GM21367 (cell line): ENCODE results near the gene HS6ST3.

Source experiments
- ATAC-seq: cut with Tn5 transposase; IDR thresholded peaks from one replicate; pipeline ENCODE4 v1.9.1; 2021; ENCODE audit not compliant: unreplicated experiment

The HS6ST3 gene

DNA sequence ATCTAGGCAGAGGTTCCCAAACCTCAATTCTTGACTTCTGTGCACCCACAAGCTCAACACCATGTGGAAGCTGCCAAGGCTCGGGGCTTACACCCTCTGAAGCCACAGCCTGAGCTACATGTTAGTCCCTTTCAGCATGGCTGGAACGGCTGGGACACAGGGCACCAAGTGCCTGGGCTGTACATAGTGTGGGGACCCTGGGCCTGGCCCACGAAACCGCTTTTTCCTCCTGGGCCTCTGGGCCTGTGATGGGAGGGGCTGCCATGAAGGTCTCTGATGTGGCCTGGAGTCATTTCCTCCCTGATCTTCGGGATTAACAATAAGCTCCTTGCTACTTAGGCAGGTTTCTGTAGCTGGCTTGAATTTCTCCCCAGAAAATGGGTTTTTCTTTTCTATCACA, 108.1 kb downstream of the HS6ST3 start:
- no peak for ATAC-seq

DNA sequence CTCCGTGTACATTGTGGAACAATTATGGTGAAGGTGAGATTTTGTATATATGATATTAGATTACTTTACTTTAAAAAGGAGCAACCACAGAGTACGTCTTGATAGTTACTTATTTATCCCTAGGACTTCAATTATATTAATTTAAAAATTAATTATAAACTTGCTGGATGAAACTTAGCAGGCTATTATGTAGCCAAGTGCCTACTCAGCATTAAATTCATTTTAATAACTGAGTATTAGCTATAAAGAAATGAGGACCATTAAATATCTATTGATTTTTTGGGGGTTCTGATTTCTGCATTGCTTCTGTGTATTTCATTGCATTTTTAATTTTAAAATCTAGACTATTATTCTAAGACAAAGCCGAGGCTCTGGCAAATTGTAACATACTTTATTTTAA, 109.4 kb downstream of the HS6ST3 start:
- ATAC-seq, result no peak

DNA sequence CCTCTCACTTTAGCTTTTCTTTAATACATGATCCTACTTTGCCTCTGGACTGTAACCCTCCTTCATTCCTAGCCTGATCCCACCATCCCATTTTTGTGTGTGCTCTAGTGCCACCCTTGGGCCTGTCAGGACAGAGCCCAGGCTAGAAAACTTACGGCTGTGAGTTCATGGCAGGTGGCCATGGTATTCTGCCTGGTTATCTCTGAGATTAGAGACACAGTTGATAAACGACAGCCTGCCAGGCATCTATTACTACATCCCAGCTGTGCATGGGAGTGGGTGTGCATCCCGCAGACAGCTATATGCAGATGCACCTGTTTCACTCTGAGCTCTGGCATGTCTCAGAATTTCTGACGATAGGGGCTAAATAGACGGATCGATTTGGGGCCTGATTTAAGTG, 110.9 kb downstream of the HS6ST3 start:
- ATAC-seq, result no peak

DNA sequence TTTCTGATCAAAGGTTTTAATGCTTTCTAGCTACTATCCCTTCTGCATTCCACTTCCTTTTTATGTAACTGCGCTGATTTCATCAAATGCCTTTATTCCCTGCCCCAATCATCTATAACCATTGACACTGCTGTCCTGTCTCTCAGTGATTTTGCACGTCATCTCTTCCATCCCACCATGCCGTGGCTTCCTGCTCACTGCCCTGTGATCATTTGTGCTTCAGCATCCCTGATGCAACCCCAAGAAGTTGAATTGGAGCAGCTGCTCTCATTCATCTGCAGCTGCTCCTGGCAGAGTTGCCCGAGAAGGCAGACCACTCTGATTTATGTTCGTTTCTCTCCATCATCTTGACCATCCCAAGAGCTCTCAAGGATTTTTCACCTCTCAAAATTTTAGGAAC, 112.4 kb downstream of the HS6ST3 start:
- no peak for ATAC-seq

DNA sequence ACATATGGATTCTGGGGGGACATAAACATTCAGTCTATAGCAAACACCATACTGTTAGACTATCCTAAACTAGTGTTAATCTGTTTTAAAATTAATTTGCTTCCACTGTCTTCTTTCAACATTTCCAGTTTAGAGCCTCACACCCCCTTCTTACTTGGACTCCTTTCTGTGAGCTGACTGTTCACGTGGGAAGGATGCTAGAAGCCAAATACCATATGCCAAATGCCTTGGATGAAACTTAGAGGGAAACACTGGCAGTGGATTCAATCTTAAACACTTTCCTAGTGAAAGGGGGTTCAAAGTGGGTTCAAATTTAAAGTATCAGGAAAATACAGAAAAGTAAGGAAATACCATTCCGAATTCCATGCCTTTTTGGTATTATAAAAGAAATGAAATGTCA, 113.6 kb downstream of the HS6ST3 start:
- ATAC-seq, result no peak

DNA sequence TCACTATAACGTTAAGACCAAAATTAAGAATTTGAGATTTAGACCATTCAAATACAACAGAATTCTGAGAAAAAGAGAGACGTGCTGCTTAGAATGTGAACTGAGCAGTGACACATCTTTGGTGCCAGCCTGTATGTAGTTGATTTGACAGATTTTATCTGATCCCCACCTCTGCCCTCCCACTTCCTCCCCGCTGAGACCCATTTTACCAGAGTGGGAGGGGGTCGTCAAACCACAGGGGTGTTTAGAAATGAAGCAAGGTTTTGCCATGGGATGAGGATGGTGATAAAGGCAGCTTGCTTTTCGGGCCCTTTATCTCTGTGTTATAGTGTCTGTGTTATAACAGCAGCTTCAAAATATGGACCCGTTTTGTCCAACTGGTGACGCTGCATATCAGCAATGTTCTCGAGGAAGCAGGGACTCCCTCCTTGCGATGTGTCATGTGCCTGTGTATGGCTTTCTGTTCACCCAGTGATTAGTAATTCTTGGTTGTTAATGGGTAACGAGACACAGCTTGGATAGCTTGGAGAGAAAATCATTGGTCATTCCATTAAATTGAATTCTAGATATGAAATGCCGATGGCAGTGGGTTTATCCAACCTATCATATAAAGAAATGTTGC, 125.0 kb downstream of the HS6ST3 start:
- no peak for ATAC-seq

DNA sequence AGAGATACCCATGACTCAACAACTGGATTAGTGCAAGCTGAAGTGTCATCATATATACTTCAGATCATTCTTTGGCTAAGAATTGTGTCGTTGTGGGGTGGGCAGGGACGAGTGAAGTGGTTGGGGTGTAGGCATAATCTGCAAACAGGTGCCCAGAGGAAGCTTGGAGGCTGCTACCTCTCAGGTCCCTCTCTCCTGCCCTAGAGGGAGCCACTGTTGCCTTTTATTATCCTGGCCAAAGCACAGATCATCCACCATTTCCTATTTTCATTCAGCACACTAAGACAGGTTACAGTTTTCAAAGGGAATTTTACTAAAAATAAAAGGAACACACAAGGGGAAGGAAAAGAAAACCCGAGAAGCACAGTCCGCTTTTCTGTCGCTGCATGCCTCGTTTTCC, 126.6 kb downstream of the HS6ST3 start:
- ATAC-seq, result no peak

DNA sequence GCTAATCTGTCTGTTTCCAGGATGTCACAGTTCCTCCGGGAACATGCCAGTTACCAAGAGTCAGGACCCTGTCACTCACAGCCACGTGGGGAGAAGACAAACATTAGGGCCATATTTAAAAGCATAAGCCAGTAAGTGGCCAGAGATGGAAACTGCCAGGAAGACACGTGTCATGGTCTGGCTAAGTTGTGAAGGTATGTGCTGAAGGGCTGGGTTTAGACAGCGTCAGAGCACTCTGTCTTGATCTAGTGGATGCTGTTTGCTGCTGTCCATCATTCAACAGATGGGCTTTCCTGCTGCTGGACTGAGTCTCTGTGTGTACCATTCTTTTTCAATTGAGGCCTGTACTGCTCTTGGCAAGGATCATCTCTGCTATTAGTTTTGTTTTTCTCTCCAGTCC, 128.6 kb downstream of the HS6ST3 start:
- ATAC-seq, result no peak

DNA sequence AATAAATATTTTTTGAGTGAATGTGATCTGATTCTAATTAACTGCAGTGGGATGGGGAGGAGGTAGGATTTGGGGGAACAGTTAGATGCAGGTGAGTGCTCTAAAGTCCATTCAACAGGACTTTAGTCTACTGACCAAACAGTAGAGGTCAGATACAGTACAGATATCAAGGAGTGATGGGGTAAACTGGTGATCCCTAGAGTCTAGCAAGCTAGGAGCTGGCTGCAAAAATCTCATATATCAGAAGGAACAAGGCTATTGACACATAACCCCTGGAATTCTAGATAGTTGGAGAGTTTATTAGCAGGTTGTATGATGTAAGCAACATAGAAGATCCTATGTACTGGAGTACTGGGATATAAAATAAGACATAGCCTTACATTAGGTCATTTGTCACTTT, 131.6 kb downstream of the HS6ST3 start:
- no peak for ATAC-seq

DNA sequence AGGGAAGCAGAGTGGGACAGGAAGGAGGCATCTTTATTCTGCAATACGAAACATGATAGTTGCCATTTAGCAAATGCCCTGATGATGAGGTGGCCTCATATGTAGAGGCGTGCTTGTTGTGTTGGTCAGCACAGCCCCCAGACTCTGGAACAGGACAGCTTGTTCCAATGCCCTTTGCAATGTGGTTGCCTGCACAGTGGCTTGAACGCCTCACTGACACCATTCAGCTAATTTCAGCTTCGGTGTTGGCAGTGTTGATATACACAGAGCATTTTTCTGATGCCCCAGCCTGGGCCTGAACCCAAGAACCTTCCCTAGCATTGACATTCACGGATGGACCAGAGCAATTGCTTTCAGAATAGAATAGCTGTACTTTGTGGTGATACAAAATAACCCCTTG, 133.3 kb downstream of the HS6ST3 start:
- no peak for ATAC-seq

DNA sequence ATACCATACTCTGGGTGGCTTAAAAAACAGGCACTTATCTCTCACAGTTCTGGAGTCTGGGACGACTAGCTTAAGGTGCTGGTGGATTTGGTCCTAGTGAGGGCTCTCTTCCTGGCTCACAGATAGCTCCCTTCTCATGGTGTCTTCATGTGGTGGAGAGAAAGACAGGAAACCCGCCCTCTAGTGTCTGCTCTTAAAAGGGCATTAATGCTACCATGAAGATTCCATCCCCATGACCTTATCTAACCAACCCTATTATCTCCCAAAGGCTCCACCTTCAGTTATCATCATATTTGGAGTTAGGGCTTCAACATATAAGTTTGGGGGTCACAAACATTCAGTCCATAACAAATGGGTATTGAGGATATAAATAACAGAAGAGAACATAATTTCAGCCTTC, 139.4 kb downstream of the HS6ST3 start:
- peak; percentile 84 for ATAC-seq

DNA sequence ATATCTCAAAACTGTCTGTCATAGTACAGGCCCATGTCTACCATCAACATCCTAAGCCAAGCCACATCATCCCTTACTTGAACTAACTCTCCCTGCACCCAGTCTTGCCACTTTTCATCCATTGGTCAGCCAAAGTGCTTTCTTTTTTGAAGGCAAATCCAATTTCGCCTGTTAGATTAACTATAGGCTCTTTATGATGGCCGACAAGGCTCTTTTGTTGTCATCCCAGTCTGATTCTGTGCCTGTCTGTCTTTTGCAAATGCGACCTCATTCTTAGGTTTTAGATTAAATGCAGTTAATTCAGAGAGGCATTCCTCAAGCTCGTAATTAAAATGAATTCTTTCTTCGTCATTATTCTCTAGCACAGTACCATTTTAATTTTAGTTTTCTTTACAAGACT, 148.3 kb downstream of the HS6ST3 start:
- no peak for ATAC-seq

DNA sequence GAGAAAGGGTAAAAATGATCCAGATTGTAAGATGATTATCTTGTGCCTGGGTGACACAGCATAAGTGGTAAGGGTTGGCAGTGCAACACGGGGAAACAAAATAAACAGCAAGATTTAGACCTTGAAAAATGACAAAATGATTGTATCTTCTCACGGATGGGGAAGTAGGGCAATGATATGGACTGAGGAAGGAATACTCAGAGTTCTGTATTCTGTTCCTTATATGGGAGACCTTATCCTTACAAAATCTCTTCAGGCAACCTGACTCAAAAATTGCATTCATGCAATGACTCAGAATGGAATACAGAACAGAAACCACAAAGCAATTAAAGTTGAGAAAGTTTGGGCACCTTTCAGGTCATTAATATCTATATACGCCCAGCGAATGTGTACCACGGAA, 149.0 kb downstream of the HS6ST3 start:
- no peak for ATAC-seq

DNA sequence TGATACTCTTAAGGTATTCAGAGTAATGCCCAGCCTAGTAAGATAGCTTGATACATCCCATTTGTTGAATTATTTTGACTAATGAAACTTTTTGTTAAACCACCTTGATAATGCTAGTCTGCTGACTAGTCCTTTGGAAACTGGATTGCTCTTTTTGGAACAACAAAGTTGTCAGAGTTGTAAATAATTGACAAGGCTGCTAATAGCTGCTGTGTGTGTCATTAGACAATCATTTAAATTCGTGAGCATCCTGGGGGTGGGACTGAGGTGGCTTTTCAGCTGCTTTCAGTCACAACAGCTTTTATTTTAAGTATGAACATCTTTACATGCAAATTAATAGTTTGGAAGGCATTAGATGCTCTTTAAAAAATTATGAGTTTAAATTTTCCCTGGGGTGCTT, 153.5 kb downstream of the HS6ST3 start:
- no peak for ATAC-seq

DNA sequence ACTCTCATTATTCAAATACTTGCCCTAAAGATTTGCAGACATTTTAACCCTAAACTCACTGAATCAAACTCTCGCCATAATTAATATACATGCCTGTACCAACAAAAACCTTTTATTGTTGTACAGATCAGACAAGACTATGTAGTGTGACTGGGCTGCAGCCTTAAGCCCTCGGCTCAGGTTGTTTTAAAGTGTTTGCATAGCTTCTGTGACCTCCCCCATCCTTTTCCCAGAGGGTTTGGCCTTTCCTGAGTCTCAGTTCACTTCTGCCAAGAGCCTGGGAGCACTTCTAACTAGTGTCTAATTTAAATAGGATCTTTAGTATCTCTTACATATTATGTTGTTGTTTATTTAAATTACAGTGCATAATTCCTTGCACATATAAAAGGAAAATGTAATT, 158.2 kb downstream of the HS6ST3 start:
- no peak for ATAC-seq

DNA sequence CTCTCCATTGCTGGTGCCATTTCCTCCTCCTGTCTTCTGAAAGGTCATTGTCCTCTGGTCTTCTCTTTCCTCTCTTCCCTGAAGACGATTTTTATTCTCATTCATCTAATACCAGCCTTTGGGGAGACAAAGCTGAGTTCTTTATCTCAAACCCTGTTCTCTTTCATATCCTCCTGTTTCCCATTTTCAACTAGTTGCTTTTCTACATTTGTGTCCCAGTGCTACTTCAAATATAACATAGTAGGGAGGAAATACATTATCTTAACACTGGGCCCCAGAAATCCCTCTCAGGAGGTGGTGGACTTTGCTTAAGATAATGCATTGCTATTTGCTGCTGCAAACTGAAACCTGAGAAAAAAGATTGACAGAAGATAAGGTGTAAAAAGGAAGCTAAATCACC, 159.1 kb downstream of the HS6ST3 start:
- no peak for ATAC-seq

DNA sequence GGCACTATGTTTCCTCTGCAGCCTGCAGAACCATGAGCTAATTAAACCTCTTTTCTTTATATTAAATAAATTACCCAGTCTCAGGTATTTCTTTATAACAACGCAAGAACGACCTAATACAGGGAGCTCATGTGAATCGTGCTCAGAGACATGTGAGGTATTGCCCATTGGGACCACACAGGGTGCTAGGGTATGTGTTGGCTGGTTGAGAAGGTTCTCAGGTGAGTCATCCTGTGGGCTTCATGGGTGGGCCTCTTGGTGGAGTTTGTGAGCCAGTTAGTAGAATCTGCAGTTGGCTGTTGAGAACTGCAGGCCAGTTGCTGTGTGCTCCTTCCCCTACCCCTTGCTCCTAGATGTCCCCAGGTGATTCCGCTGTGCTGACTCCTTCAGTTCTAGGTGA, 163.0 kb downstream of the HS6ST3 start:
- ATAC-seq, result no peak

DNA sequence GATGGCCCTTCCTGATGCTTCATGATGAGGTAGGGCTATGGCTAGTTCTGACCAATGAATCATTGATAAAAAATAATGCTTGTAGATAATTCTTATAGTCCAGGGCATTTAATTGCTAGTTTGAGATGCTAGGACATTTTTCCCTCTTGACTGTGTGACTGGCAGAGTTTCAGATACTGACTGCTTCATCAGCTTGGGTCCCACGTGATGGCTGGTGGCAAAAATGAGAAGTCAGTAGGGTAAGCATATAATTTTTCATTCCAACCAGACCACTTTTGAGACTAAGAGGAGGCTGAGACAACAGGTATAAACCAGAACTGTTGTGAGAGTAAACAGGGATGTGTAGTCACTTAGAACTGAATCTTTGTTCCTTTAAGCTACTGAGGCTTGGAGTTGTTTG, 183.3 kb downstream of the HS6ST3 start:
- ATAC-seq, result no peak

DNA sequence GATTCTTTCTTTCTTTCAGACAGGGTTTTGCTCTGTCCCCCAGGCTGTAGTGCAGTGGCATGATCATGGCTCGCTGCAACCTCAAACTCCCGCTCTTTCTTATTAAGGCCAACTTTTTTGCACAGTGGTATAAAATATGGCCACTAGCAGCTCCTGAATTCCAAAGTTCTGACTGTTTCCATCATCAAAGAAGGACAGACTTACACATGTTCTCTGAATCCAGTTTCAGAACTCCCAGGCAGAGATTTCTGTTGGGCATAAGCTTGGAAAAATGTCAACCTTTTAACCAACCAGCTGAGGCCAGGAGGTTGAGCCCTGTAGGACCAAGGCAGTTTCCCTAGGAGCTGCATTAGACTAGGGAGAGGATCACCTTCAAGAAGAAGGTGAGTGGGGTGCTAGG, 184.1 kb downstream of the HS6ST3 start:
- no peak for ATAC-seq

DNA sequence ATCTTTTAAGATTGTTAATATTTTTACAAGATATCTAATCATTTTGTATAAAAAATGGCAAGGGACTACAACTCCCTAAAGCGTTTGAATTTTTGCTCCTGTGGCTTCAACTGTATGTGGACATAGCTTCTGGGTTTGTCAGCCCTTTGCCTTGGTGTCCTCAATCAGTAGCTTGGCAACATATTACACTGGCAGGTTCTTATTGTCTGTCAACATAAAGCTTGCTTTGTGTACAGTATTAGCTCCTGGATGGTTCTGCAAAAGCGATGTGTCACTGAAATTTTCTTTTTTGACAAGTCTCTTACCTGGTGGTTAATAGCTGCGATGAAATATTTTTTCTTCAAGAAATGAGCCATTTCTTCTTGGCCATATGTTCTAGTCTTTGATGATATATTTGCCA, 190.0 kb downstream of the HS6ST3 start:
- no peak for ATAC-seq

DNA sequence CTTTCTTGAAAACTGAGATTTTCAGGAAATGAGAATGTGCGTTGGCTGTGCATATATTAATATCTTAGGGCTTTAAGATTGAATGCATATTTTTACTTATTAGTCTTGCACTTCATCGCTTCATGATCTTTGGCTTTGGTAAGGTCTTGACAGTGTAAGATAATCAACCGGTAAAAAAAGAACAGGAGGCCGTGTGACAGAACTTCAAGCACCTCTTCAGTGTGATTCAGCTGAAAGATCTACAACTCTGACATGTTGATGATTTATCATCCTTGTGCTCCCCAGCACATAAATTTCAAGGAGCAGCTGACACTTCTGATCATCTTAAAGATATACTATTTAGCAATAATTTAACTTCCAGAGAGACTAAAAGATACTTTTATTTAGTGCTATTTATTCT, 195.1 kb downstream of the HS6ST3 start:
- no peak for ATAC-seq

DNA sequence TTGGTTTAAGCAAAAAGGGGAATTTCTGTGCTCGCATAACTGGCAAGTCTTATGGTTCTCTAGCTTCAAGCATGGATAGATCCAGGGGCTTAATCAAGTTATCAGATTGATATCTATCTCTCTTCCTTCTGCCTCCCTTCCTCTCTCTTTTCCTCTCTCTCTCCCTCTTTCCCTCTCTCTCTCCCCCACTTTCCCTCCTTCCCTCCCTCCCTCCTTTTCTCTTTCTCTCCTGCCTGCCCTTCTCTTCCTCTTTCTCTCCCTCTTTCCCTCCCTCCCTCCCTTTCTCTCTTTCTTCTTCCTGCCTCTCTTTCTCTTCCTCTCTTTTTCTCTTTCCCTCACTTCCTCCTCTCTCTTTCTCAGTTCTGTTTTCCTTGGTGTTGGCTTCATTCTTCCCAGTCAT, 195.8 kb downstream of the HS6ST3 start:
- no peak for ATAC-seq

DNA sequence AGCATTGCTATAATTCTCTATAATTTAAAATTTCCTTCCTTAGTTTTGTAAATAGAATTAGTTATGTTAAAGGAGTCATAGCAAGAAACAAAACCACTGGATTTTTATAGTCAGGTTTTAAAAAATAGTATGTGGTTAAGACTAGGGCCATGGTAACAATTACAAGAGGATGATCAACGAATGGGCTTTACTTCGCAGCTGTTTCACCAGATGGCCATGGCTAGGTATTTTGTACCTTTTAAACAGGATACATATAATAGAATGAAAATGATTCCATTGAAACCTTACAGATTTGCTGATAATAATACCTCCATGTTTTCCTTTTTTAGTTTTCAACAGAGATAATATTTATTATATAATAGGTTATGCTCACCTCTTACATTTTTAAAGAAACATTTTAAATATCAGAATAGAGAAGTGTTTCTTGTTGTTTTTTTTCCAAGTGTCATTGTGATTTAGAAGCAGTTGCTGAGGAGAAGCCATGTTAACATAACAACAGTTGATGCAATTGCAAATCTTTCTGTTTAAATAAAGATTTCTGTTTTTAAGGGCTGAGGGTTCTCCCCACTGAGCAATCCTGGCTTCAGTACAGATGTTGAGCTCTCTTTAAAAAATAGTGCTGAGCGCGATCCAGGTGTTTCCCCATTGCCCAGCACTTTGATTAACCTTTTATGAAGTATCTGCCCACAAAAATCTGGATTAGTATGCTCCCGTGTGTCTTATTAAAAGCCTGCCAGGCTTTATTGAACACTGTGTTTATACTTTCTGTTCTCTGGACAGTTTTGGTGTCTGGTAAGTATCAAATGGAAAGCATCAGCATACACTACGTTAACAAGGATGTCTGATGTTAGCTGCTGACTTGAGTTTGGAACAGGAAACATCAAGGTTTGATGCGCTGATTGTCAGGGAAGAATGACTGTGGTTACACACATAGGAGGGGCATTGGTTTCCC, 205.3 kb downstream of the HS6ST3 start:
- ATAC-seq, result no peak
